ENCODE data around the gene NBAS.

Gene NBAS

GRCh38 chr2:15146960-15147359 is 414.2 kb downstream of the NBAS start:
- Histone ChIP-seq H3K36me3 (no peaks in the 10 kb centered on the region), H3K27me3 (no peaks in the 10 kb centered on the region), H3K4me1 (no peaks in the 10 kb centered on the region), H3K27ac (no peak overlapping the region), H3K4me3 (no peak overlapping the region), H3K9me3 (no peaks in the 10 kb centered on the region)
- intact Hi-C loops (cut with DNase I; ENCODE audit: low total_unique reads), result no loop called here
- DNase-seq, result no peak
- no peak for TF ChIP-seq CTCF (IDR thresholded peaks at IDR 0.05)

- no peaks in the 10 kb centered on the region for H3K9me3 ChIP-seq
- no peaks in the 10 kb centered on the region for H3K27me3 ChIP-seq
- no peak overlapping the region for H3K27ac ChIP-seq
- no peaks in the 10 kb centered on the region for H3K4me1 ChIP-seq
- H3K36me3 ChIP-seq, result no peaks in the 10 kb centered on the region
- no peak for TF ChIP-seq CTCF (IDR thresholded peaks at IDR 0.05)
- DNase-seq, result no peak
- intact Hi-C loops (cut with DNase I; ENCODE audit: low total_unique reads), result no loop called here
- no peak overlapping the region for H3K4me3 ChIP-seq
These were observed 415.2 kb downstream of the NBAS start for GRCh38 chr2:15145919-15146318.

- H3K4me3 ChIP-seq, result no peak overlapping the region
- no peak overlapping the region for H3K27ac ChIP-seq
- no peaks in the 10 kb centered on the region for H3K9me3 ChIP-seq
- no peak for DNase-seq
- no peaks in the 10 kb centered on the region for H3K36me3 ChIP-seq
- no peak for TF ChIP-seq CTCF (IDR thresholded peaks at IDR 0.05)
- intact Hi-C loops (cut with DNase I; ENCODE audit: low total_unique reads), result no loop called here
- no peaks in the 10 kb centered on the region for H3K4me1 ChIP-seq
- H3K27me3 ChIP-seq, result no peaks in the 10 kb centered on the region
These were observed 415.9 kb downstream of the NBAS start for GRCh38 chr2:15145046-15145817.

- H3K36me3 ChIP-seq, result no peaks in the 10 kb centered on the region
- DNase-seq, result no peak
- H3K4me3 ChIP-seq, result no peak overlapping the region
- no peak overlapping the region for H3K27ac ChIP-seq
- H3K4me1 ChIP-seq, result no peaks in the 10 kb centered on the region
- H3K9me3 ChIP-seq, result peaks cover 0 to 4% (median 0%) of the 10 kb centered on the region in 3 donors
- no peaks in the 10 kb centered on the region for H3K27me3 ChIP-seq
- intact Hi-C loops (cut with DNase I; ENCODE audit: low total_unique reads), result no loop called here
- no peak for TF ChIP-seq CTCF (IDR thresholded peaks at IDR 0.05)
These were observed 419.0 kb downstream of the NBAS start for GRCh38 chr2:15142069-15142689.

- intact Hi-C loops (cut with DNase I; ENCODE audit: low total_unique reads), result no loop called here
- Histone ChIP-seq H3K27ac (no peak overlapping the region), H3K27me3 (no peaks in the 10 kb centered on the region), H3K36me3 (no peaks in the 10 kb centered on the region), H3K4me1 (no peaks in the 10 kb centered on the region), H3K4me3 (no peak overlapping the region), H3K9me3 (peaks cover 0 to 4% (median 0%) of the 10 kb centered on the region in 3 donors)
- TF ChIP-seq CTCF (IDR thresholded peaks at IDR 0.05), result no peak
- DNase-seq, result no peak
These were observed 419.9 kb downstream of the NBAS start for GRCh38 chr2:15141211-15141610.

All from tibial artery (tissue), 4 donors.